GM12864 (cell line): ENCODE data around the gene GLOD5.

Experiments
- DNase-seq: peaks from one replicate; pipeline ENCODE4 v3.0.0-alpha.2; 2011; ENCODE audit warnings: low read depth
- H3K4me3 ChIP-seq: 2 replicates; pipeline ENCODE4 v1.5.1; 2011; ENCODE audit warnings: mild to moderate bottlenecking, low read depth, low read length, control low read depth
- TF ChIP-seq, protein P1 (sequence below): IDR thresholded peaks from 2 replicates; pipeline ENCODE4 v1.5.1; 2011; ENCODE audit warnings: low read depth, mild to moderate bottlenecking, moderate library complexity, low read length, control low read depth, inconsistent platforms; ENCODE audit errors: missing control alignments

GLOD5 gene

DNA sequence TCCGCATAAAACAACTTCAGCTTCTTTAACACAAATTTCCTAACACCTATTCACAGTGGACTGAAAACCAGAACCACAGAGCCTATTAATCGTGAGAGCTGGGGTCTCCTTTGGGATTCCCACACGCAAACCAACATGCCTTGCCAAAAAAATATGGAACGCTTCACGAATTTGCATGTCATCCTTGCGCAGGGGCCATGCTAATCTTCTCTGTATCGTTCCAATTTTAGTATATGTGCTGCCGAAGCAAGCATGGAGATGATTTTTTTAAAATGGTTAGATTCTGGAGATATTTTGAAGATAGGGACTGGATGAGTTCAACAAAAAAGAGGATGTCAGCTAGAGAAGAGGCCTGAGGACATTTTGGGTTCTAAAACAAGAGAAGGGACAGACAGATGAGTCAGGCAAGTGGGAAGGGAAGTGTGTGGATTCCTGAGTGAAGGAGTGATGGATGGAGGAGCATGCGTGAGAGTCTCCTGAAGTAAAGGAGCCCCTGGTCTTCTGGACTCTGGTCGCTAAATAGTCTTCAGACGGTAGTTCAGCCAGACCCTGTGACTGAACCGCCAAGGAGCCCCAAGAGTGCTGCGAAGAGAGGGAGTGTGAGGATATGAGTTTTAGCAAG, 15.4 kb downstream of the GLOD5 start:
- TF ChIP-seq, protein P1, sequence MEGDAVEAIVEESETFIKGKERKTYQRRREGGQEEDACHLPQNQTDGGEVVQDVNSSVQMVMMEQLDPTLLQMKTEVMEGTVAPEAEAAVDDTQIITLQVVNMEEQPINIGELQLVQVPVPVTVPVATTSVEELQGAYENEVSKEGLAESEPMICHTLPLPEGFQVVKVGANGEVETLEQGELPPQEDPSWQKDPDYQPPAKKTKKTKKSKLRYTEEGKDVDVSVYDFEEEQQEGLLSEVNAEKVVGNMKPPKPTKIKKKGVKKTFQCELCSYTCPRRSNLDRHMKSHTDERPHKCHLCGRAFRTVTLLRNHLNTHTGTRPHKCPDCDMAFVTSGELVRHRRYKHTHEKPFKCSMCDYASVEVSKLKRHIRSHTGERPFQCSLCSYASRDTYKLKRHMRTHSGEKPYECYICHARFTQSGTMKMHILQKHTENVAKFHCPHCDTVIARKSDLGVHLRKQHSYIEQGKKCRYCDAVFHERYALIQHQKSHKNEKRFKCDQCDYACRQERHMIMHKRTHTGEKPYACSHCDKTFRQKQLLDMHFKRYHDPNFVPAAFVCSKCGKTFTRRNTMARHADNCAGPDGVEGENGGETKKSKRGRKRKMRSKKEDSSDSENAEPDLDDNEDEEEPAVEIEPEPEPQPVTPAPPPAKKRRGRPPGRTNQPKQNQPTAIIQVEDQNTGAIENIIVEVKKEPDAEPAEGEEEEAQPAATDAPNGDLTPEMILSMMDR: no peak
- DNase-seq: no peak
- no peak overlapping the region for H3K4me3 ChIP-seq

DNA sequence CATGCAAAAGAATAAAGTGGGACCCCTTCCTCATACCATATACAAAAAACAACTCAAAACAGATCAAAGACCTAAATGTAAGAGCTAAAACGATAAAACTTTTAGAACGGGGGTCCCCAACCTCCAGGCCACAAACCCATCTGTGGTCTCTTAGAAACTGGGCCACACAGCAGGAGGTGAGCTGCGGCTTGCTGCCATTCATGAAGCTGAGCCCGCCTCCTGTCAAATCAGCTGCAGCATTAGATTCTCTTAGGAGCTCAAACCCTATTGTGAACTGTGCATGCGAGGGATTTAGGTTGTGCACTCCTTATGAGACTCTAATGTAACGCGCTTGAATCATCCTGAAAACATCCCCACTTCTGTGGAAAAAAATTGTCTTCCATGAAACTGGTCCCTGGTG, 17.9 kb downstream of the GLOD5 start:
- no peak for DNase-seq
- TF ChIP-seq, protein P1: no peak
- no peak overlapping the region for H3K4me3 ChIP-seq

GRCh38 chrX:48781705-48782104, 20.2 kb downstream of the GLOD5 start:
- TF ChIP-seq, protein P1: no peak
- no peak for DNase-seq
- no peak overlapping the region for H3K4me3 ChIP-seq

- no peak for DNase-seq
- no peak overlapping the region for H3K4me3 ChIP-seq
- TF ChIP-seq, protein P1: no peak
These were observed 20.7 kb downstream of the GLOD5 start for GRCh38 chrX:48782216-48782615.

DNA sequence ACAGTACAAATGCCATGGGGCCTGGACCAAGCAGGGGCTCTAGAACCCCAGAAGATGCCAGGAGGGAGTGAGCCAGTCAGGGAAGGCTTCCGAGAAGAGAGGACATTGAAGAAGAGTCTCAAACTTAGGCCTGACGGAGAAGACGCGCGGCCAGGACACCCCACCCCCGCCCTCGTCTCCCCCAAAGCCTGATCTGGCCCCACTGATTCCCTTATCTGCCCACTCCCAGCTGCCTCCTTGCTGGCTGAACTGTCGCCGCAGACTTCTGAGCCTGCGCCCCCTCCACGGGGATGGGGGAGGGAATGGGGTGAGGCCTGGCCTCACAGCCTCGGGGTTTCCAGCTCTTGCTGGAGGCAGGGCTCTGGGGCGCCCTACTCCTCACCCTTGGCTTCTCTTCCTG, 21.2 kb downstream of the GLOD5 start:
- no peak for DNase-seq
- no peak overlapping the region for H3K4me3 ChIP-seq
- TF ChIP-seq, protein P1: no peak

DNA sequence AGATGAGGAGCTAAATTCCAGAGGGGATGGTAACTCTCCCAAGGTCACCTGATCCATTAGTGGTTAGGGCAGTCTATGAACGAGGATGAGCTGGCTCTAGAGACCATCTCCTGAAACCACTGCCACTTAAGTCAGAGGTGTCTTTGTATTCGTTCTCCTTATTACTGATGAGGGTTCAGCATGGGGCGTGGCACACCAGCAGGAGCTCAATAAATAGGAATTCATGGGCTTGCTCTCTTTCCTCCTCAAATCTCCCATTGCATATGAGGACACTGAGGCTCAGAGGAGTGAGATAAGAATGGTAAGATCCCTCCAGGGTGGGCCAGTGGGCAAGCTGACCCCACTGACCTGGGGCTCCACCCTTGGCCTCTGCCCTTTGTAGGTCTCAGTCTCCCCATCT, 23.2 kb downstream of the GLOD5 start:
- TF ChIP-seq, protein P1: no peak
- H3K4me3 ChIP-seq: no peak overlapping the region
- DNase-seq: no peak

DNA sequence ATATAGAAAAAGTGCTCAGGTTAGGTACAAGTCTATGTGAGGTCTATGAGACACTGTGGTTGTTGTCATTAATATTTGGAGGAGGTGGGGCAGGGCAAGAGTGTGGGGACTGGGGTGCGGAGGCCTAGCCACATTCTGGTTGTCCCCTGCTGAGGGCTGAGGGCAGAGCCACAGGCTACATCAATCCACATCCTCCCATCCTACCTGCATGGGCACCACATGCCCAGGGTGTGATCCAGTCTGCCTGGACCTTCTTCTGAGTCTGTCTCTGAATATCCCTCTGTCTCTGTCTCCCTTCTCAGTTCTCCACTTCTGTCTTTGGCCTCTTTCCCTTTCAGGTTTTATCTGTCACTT, 23.6 kb downstream of the GLOD5 start:
- TF ChIP-seq, protein P1: no peak

More for the DNA sequence above, 23.6 kb downstream of the GLOD5 start:
- DNase-seq: no peak
- H3K4me3 ChIP-seq: no peak overlapping the region
